ENCODE data around the gene ID3. TPM values are rescaled to one million over a fixed set of nuclear protein-coding genes. Genes with fewer than 3 reads are reported as not detected.

ID3 gene
- total RNA-seq, 2 donors from 2014 or later, result 8.6 to 10.7 TPM

GRCh38 chr1:23515905-23516304 is 43.4 kb downstream of the ID3 start:
- H3K27ac Mint-ChIP-seq, result no peak overlapping the region
- DNase-seq (no peak), ATAC-seq (no peak)
- H3K36me3 Mint-ChIP-seq (ENCODE audit: low read depth), result peaks cover 2% of the 10 kb centered on the region
- no peaks in the 10 kb centered on the region for H3K9me3 ChIP-seq (ENCODE audit: control insufficient read depth, low read length, poor library complexity, severe bottlenecking)
- peaks cover 10% of the 10 kb centered on the region for H3K4me1 Mint-ChIP-seq
- no peak overlapping the region for H3K4me3 Mint-ChIP-seq
- H3K27me3 Mint-ChIP-seq, result no peaks in the 10 kb centered on the region

GRCh38 chr1:23514111-23514679 is 45.1 kb downstream of the ID3 start:
- peak overlapping the region; percentile 45 for H3K27ac Mint-ChIP-seq
- ATAC-seq (no peak), DNase-seq (no peak)
- H3K27me3 Mint-ChIP-seq, result no peaks in the 10 kb centered on the region
- H3K4me1 Mint-ChIP-seq, result peaks cover 14% of the 10 kb centered on the region
- peaks cover 5% of the 10 kb centered on the region for H3K36me3 Mint-ChIP-seq (ENCODE audit: low read depth)
- no peak overlapping the region for H3K4me3 Mint-ChIP-seq
- no peaks in the 10 kb centered on the region for H3K9me3 ChIP-seq (ENCODE audit: control insufficient read depth, low read length, poor library complexity, severe bottlenecking)

- no peak overlapping the region for H3K27ac Mint-ChIP-seq
- no peaks in the 10 kb centered on the region for H3K9me3 ChIP-seq (ENCODE audit: control insufficient read depth, low read length, poor library complexity, severe bottlenecking)
- H3K36me3 Mint-ChIP-seq (ENCODE audit: low read depth), result peaks cover 3% of the 10 kb centered on the region
- ATAC-seq (no peak), DNase-seq (no peak)
- H3K27me3 Mint-ChIP-seq, result no peaks in the 10 kb centered on the region
- no peak overlapping the region for H3K4me3 Mint-ChIP-seq
- peaks cover 12% of the 10 kb centered on the region for H3K4me1 Mint-ChIP-seq
Observed at GRCh38 chr1:23509896-23510295, 49.4 kb downstream of the ID3 start.

Other genes with a start within 250 kb of the ID3 start
- gene HNRNPR, start 215.2 kb downstream of the ID3 start, total RNA-seq, result 100 to 1,000 TPM; 104 to 119 TPM
- 1 to 10 TPM; 3.1 to 3.3 TPM for gene ZNF436, start 189.7 kb downstream of the ID3 start, total RNA-seq
- 10 to 100 TPM; 12.3 to 13.5 TPM for gene TCEA3, start 134.8 kb downstream of the ID3 start, total RNA-seq
- gene ASAP3, start 75.3 kb downstream of the ID3 start, total RNA-seq, result 1 to 10 TPM; 1.5 to 6.4 TPM
- 1 to 10 TPM; 5.4 TPM for gene E2F2, start 28.3 kb downstream of the ID3 start, total RNA-seq
- gene RPL11, start 132.3 kb upstream of the ID3 start, total RNA-seq, result 1,000 to 10,000 TPM; 1,753 to 1,861 TPM
- gene ELOA, start 184.0 kb upstream of the ID3 start, total RNA-seq, result 10 to 100 TPM; 34.7 to 39.7 TPM
- gene PITHD1, start 218.9 kb upstream of the ID3 start, total RNA-seq, result 10 to 100 TPM; 67.8 to 80.6 TPM
- 10 to 100 TPM; 52.1 to 57.1 TPM for gene LYPLA2, start 231.6 kb upstream of the ID3 start, total RNA-seq
- gene GALE, start 241.3 kb upstream of the ID3 start, total RNA-seq, result 1 to 10 TPM; 9.1 to 9.5 TPM